Mesenteric fat pad (tissue), 1 donor: ENCODE measurements around the gene MIF4GD. TPM values are rescaled to one million over a fixed set of nuclear protein-coding genes. Genes with fewer than 3 reads are reported as not detected.
A peak's percentile ranks its signal among the peaks of the same experiment; 100 is the strongest.
"Not testable (repeated sequence)": the region's sequence is repeated elsewhere in the genome, so short reads cannot be mapped to it uniquely, and the experiment has no call there.

Source experiments
- DNase-seq: peaks from one replicate; pipeline ENCODE4 v3.0.0-alpha.2; 2020; ENCODE audit warnings: low spot score
- total RNA-seq: library from RNA; stranded (reverse); fragmentation: NEBNext Ultra II Directional; extraction: Animal tissue kit (Norgen Biotek cat#: 25700); gene quantifications from one replicate; pipeline ENCODE4 v1.2.1, GENCODE V29; 2021
- donor health status: DM: yes; HTN: yes; CAD: no.

MIF4GD gene
- total RNA-seq, 1 donor from 2014 or later = 15.5 TPM

- peak; percentile 98 for DNase-seq
Measured at GRCh38 chr17:75261336-75262111, 9.5 kb downstream of the MIF4GD start, which contains the start of the genes GGA3 and MRPS7. Gene GGA3 (minus strand): TSS chr17:75261606. CDS start chr17:75261587, 19 bp downstream. Gene MRPS7 (plus strand): TSS chr17:75261879. CDS start chr17:75261901, 22 bp downstream.

GRCh38 chr17:75260641-75261335 is 10.2 kb downstream of the MIF4GD start:
- no peak for DNase-seq

GRCh38 chr17:75257228-75257627 is 13.8 kb downstream of the MIF4GD start:
- DNase-seq = not testable (repeated sequence)

GRCh38 chr17:75255954-75256698 is 14.9 kb downstream of the MIF4GD start:
- DNase-seq = not testable (repeated sequence)

- no peak for DNase-seq
Measured at GRCh38 chr17:75252039-75252816, 18.8 kb downstream of the MIF4GD start.

GRCh38 chr17:75250009-75250471 is 21.0 kb downstream of the MIF4GD start:
- DNase-seq = no peak

- no peak for DNase-seq
Measured at GRCh38 chr17:75249564-75249963, 21.5 kb downstream of the MIF4GD start.

- no peak for DNase-seq
Measured at GRCh38 chr17:75246404-75246803, 24.6 kb downstream of the MIF4GD start.

- no peak for DNase-seq
Measured at GRCh38 chr17:75245011-75245410, 26.0 kb downstream of the MIF4GD start.

GRCh38 chr17:75244133-75244866 is 26.7 kb downstream of the MIF4GD start:
- no peak for DNase-seq

GRCh38 chr17:75242461-75243042 is 28.5 kb downstream of the MIF4GD start:
- no peak for DNase-seq

- DNase-seq = no peak
Measured at GRCh38 chr17:75241996-75242460, 29.0 kb downstream of the MIF4GD start.

GRCh38 chr17:75241502-75241901 is 29.5 kb downstream of the MIF4GD start:
- DNase-seq = no peak

GRCh38 chr17:75241143-75241430 is 29.9 kb downstream of the MIF4GD start:
- no peak for DNase-seq

- DNase-seq = no peak
Measured at GRCh38 chr17:75240394-75241142, 30.5 kb downstream of the MIF4GD start.

GRCh38 chr17:75239778-75240393 is 31.1 kb downstream of the MIF4GD start:
- no peak for DNase-seq

- no peak for DNase-seq
Measured at GRCh38 chr17:75239214-75239613, 31.8 kb downstream of the MIF4GD start.

- DNase-seq = no peak
Measured at GRCh38 chr17:75238684-75239191, 32.3 kb downstream of the MIF4GD start.
